RPMI8226 (cell line): ENCODE measurements around the gene LRRC49.
"Not testable (repeated sequence)": the region's sequence is repeated elsewhere in the genome, so short reads cannot be mapped to it uniquely, and the experiment has no call there.

Experiments
- DNase-seq: peaks from one replicate; pipeline ENCODE4 v3.0.0-alpha.2; 2015

The LRRC49 gene

GRCh38 chr15:70923311-70924080, 30.9 kb downstream of the LRRC49 start:
- DNase-seq = no peak

- not testable (repeated sequence) for DNase-seq
Observed at GRCh38 chr15:70926914-70927313, 34.3 kb downstream of the LRRC49 start.

GRCh38 chr15:70931821-70932220, 39.2 kb downstream of the LRRC49 start:
- no peak for DNase-seq

GRCh38 chr15:70932397-70932796, 39.8 kb downstream of the LRRC49 start:
- DNase-seq = no peak

- DNase-seq = no peak
Observed at GRCh38 chr15:70933411-70933810, 40.8 kb downstream of the LRRC49 start.

GRCh38 chr15:70935631-70936030, 43.0 kb downstream of the LRRC49 start:
- no peak for DNase-seq

GRCh38 chr15:70936326-70936725, 43.7 kb downstream of the LRRC49 start:
- DNase-seq = peak; percentile 42

- not testable (repeated sequence) for DNase-seq
Observed at GRCh38 chr15:70943285-70943684, 50.7 kb downstream of the LRRC49 start.

GRCh38 chr15:70947351-70948335, 55.0 kb downstream of the LRRC49 start:
- no peak for DNase-seq

- DNase-seq = no peak
Observed at GRCh38 chr15:70950953-70951352, 58.3 kb downstream of the LRRC49 start.

- no peak for DNase-seq
Observed at GRCh38 chr15:70954171-70954570, 61.5 kb downstream of the LRRC49 start.

GRCh38 chr15:70954733-70955132, 62.1 kb downstream of the LRRC49 start:
- DNase-seq = no peak

- no peak for DNase-seq
Observed at GRCh38 chr15:70955151-70955550, 62.5 kb downstream of the LRRC49 start.

GRCh38 chr15:70956201-70956995, 63.8 kb downstream of the LRRC49 start:
- DNase-seq = no peak

- no peak for DNase-seq
Observed at GRCh38 chr15:70962084-70962483, 69.5 kb downstream of the LRRC49 start.

- no peak for DNase-seq
Observed at GRCh38 chr15:70963199-70963598, 70.6 kb downstream of the LRRC49 start.

GRCh38 chr15:70964058-70964457, 71.4 kb downstream of the LRRC49 start:
- no peak for DNase-seq

- DNase-seq = no peak
Observed at GRCh38 chr15:70964686-70965085, 72.1 kb downstream of the LRRC49 start.

- no peak for DNase-seq
Observed at GRCh38 chr15:70967646-70968045, 75.0 kb downstream of the LRRC49 start.

GRCh38 chr15:70974004-70974832, 81.6 kb downstream of the LRRC49 start:
- DNase-seq = peak; percentile 20

GRCh38 chr15:70976851-70977250, 84.2 kb downstream of the LRRC49 start:
- DNase-seq = no peak

- no peak for DNase-seq
Observed at GRCh38 chr15:70995383-70995970, 102.9 kb downstream of the LRRC49 start.
